CD14-positive monocyte (primary cell): ENCODE results near the gene UROC1. TPM values are rescaled to one million over a fixed set of nuclear protein-coding genes. Genes with fewer than 3 reads are reported as not detected.

Experiments used
- DNase-seq, 3 donors: peaks; one replicate each; pipeline ENCODE4 v3.0.0-alpha.2; 2011 to 2022
- H2AFZ ChIP-seq: 2 replicates; pipeline ENCODE4 v1.6.0; 2012; ENCODE audit warnings: mild to moderate bottlenecking, low read depth, low read length, inconsistent platforms; ENCODE audit not compliant: insufficient read depth, poor library complexity, severe bottlenecking
- H3K27ac ChIP-seq, 2 donors: 1 replicate in 1 of 2; 2 replicates in 1 of 2; pipeline ENCODE4 v1.5.1; 2012 to 2013; ENCODE audit warnings: low read length in 2 of 2, control low read depth in 1 of 2, inconsistent platforms in 1 of 2, low read depth in 1 of 2, mild to moderate bottlenecking in 1 of 2
- H3K27me3 ChIP-seq, 2 donors: one replicate each; pipeline versions ENCODE4 v1.6.0 to v1.6.1; 2011 to 2013; ENCODE audit warnings: low read length in 2 of 2; ENCODE audit not compliant: control insufficient read depth in 2 of 2, insufficient read depth in 2 of 2
- H3K36me3 ChIP-seq, 2 donors: replicated peaks in 1 of 2; 1 replicate in 1 of 2; 2 replicates in 1 of 2; pipeline versions ENCODE4 v1.5.1 to v1.6.1; 2012 to 2013; ENCODE audit warnings: low read length in 2 of 2, control low read depth in 1 of 2, inconsistent platforms in 1 of 2, mild to moderate bottlenecking in 1 of 2; ENCODE audit not compliant: insufficient read depth in 2 of 2, control insufficient read depth in 1 of 2
- H3K4me1 ChIP-seq, 2 donors: 1 replicate in 1 of 2; 2 replicates in 1 of 2; pipeline versions ENCODE4 v1.5.1 to v1.6.1; 2012 to 2013; ENCODE audit warnings: low read length in 2 of 2, control low read depth in 1 of 2, inconsistent platforms in 1 of 2, mild to moderate bottlenecking in 1 of 2, moderate library complexity in 1 of 2; ENCODE audit not compliant: insufficient read depth in 2 of 2, control insufficient read depth in 1 of 2
- H3K4me2 ChIP-seq: replicated peaks from 2 replicates; pipeline ENCODE3; 2012; ENCODE audit warnings: low read length, moderate library complexity, mild to moderate bottlenecking; ENCODE audit not compliant: poor library complexity, severe bottlenecking; ENCODE audit errors: extremely low read depth
- H3K4me3 ChIP-seq, 3 experiments: fragments of 200-600 bp in 1 of 3; sonication (generic) in 1 of 3; replicated peaks in 1 of 3; 1 replicate in 2 of 3; 2 replicates in 1 of 3; pipeline ENCODE4 v1.5.1; 2011 to 2013; ENCODE audit warnings: low read length in 3 of 3, mild to moderate bottlenecking in 3 of 3, control low read depth in 2 of 3, low read depth in 2 of 3, inconsistent platforms in 1 of 3, moderate library complexity in 1 of 3
- H3K79me2 ChIP-seq: 2 replicates; pipeline ENCODE4 v1.6.0; 2012; ENCODE audit warnings: mild to moderate bottlenecking, control low read depth, inconsistent platforms, low read length, moderate library complexity; ENCODE audit not compliant: insufficient read depth
- H3K9ac ChIP-seq: 2 replicates; pipeline ENCODE4 v1.6.0; 2017; ENCODE audit warnings: low read length, mild to moderate bottlenecking; ENCODE audit not compliant: insufficient read depth, poor library complexity, severe bottlenecking
- H3K9me3 ChIP-seq, 2 donors: replicated peaks in 1 of 2; 1 replicate in 1 of 2; 2 replicates in 1 of 2; pipeline versions ENCODE4 v1.5.1 to v1.6.1; 2012 to 2013; ENCODE audit warnings: low read length in 2 of 2, control low read depth in 1 of 2; ENCODE audit not compliant: control insufficient read depth in 1 of 2, insufficient read depth in 1 of 2
- H4K20me1 ChIP-seq: 2 replicates; pipeline ENCODE4 v1.6.0; 2012; ENCODE audit warnings: mild to moderate bottlenecking, low read length, control low read depth, moderate library complexity; ENCODE audit not compliant: insufficient read depth
- H3K27ac Mint-ChIP-seq, 7 donors: one replicate each; pipeline ENCODE4 v1.8.0; 2020; ENCODE audit warnings: mild to moderate bottlenecking in 7 of 7, mixed read lengths in 7 of 7, moderate library complexity in 6 of 7, inconsistent platforms in 2 of 7
- H3K27me3 Mint-ChIP-seq, 3 donors: one replicate each; pipeline ENCODE4 v1.8.0; 2021 to 2022; ENCODE audit warnings: low read depth in 3 of 3, mild to moderate bottlenecking in 3 of 3, mixed read lengths in 3 of 3, moderate library complexity in 3 of 3, inconsistent platforms in 1 of 3
- H3K36me3 Mint-ChIP-seq, 2 donors: one replicate each; pipeline ENCODE4 v1.8.0; 2020; ENCODE audit warnings: mixed read lengths in 2 of 2, inconsistent platforms in 1 of 2, mild to moderate bottlenecking in 1 of 2
- H3K4me1 Mint-ChIP-seq: one replicate; pipeline ENCODE4 v1.8.0; 2020; ENCODE audit warnings: mild to moderate bottlenecking, mixed read lengths
- H3K4me3 Mint-ChIP-seq, 2 donors: one replicate each; pipeline ENCODE4 v1.8.0; 2020; ENCODE audit warnings: mild to moderate bottlenecking in 2 of 2, mixed read lengths in 2 of 2, moderate library complexity in 1 of 2
- H3K9me3 Mint-ChIP-seq, 7 donors: one replicate each; pipeline ENCODE4 v1.8.0; 2020 to 2022; ENCODE audit warnings: mixed read lengths in 7 of 7, mild to moderate bottlenecking in 6 of 7, moderate library complexity in 6 of 7, inconsistent platforms in 2 of 7
- CTCF ChIP-seq: fragments of 200-600 bp; IDR thresholded peaks from one replicate; pipeline ENCODE4 v1.8.0; 2022; ENCODE audit warnings: antibody characterized with exemption, mild to moderate bottlenecking
- WGBS: methylation state at CpG from one replicate; pipeline ENCODE4 v1.1.5; 2013; ENCODE audit warnings: missing lambda C conversion rate; ENCODE audit not compliant: insufficient coverage; 5-methylcytosine and 5-hydroxymethylcytosine counted together
- intact Hi-C, 2 donors: fragments of 100-400 bp; cut with micrococcal nuclease; formaldehyde crosslinking; loops; one replicate each; pipeline versions ENCODE4 v1.15.0 to v1.15.1; 2023
- polyA plus RNA-seq, 3 donors: library from polyadenylated mRNA; depleted of rRNA in 1 of 3; unstranded in 2 of 3; stranded (reverse) in 1 of 3; fragments of 300-500 nt in 2 of 3; fragments of >200 nt in 1 of 3; fragmentation: Illumina TruSeq in 2 of 3; gene quantifications; 1 replicate in 2 of 3; 2 replicates in 1 of 3; pipeline ENCODE4 v1.2.3, GENCODE V29; 2012 to 2021

The UROC1 gene
- polyA plus RNA-seq, 3 donors: not detected

- Mint-ChIP-seq H3K4me1 (no peaks in the 10 kb centered on the region), H3K4me3 (no peak overlapping the region), H3K27ac (no peak overlapping the region), H3K36me3 (no peaks in the 10 kb centered on the region), H3K27me3 (peaks cover 1 to 2% (median 2%) of the 10 kb centered on the region in 3 donors), H3K9me3 (no peaks in the 10 kb centered on the region)
- Histone ChIP-seq H3K9me3 (no peaks in the 10 kb centered on the region), H2AFZ (no peak overlapping the region), H3K36me3 (no peaks in the 10 kb centered on the region), H3K27ac (no peak overlapping the region), H3K27me3 (no peaks in the 10 kb centered on the region), H3K9ac (no peak overlapping the region), H3K4me1 (no peaks in the 10 kb centered on the region), H3K79me2 (no peaks in the 10 kb centered on the region), H3K4me2 (no peak overlapping the region), H4K20me1 (no peaks in the 10 kb centered on the region), H3K4me3 (no peak overlapping the region)
- intact Hi-C loops: no loop called here
- DNase-seq: no peak
- WGBS: 91% methylated on average over 22 of the region's 22 CpGs
- TF ChIP-seq CTCF: no peak
Observed at GRCh38 chr3:126510308-126510910, 7.2 kb downstream of the UROC1 start.

GRCh38 chr3:126509597-126510307 is 7.8 kb downstream of the UROC1 start:
- Histone ChIP-seq H2AFZ (no peak overlapping the region), H3K9me3 (no peaks in the 10 kb centered on the region), H3K27ac (no peak overlapping the region), H4K20me1 (no peaks in the 10 kb centered on the region), H3K36me3 (no peaks in the 10 kb centered on the region), H3K27me3 (no peaks in the 10 kb centered on the region), H3K4me1 (no peaks in the 10 kb centered on the region), H3K4me2 (no peak overlapping the region), H3K79me2 (no peaks in the 10 kb centered on the region), H3K9ac (no peak overlapping the region), H3K4me3 (no peak overlapping the region)
- Mint-ChIP-seq H3K4me3 (no peak overlapping the region), H3K4me1 (no peaks in the 10 kb centered on the region), H3K27ac (no peak overlapping the region), H3K36me3 (no peaks in the 10 kb centered on the region), H3K27me3 (peaks cover 3 to 5% (median 5%) of the 10 kb centered on the region in 3 donors), H3K9me3 (no peaks in the 10 kb centered on the region)
- no peak for DNase-seq
- WGBS: 92% methylated on average over 16 of the region's 18 CpGs
- TF ChIP-seq CTCF: no peak
- intact Hi-C loops: no loop called here
